Astrocyte (in vitro differentiated cells and primary cell): ENCODE results near the gene RNF167.

ENCODE experiments used
- EZH2 ChIP-seq: IDR thresholded peaks from 2 replicates; pipeline ENCODE4 v1.6.1; 2012; ENCODE audit warnings: mild to moderate bottlenecking, low read length, inconsistent platforms; ENCODE audit not compliant: insufficient read depth
- TF ChIP-seq, protein P1 (sequence below): IDR thresholded peaks from 2 replicates; pipeline ENCODE4 v1.5.1; 2011; ENCODE audit warnings: low read depth, mild to moderate bottlenecking, inconsistent platforms, low read length, moderate library complexity; ENCODE audit not compliant: insufficient read depth

DNA sequence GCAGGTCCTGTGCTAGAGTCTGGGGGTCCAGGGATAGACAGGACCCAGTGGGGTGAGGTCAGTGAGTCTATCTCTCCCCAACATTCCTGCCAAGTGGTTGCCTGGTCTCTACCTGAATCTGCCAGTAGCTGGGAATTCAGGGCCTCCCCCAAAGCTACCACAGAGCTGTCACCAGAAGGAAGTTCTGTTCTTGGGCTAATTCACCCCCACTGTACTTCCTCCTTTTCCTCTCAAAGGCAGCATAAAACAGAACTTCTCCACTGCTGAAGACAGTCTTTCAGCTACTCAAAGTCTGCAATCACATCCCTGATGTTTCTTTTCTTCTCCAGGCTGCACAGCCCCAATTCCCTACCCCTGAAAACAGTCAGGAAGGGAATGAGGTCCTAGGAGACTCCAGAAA is 38.7 kb downstream of the RNF167 start:
- TF ChIP-seq, protein P1, sequence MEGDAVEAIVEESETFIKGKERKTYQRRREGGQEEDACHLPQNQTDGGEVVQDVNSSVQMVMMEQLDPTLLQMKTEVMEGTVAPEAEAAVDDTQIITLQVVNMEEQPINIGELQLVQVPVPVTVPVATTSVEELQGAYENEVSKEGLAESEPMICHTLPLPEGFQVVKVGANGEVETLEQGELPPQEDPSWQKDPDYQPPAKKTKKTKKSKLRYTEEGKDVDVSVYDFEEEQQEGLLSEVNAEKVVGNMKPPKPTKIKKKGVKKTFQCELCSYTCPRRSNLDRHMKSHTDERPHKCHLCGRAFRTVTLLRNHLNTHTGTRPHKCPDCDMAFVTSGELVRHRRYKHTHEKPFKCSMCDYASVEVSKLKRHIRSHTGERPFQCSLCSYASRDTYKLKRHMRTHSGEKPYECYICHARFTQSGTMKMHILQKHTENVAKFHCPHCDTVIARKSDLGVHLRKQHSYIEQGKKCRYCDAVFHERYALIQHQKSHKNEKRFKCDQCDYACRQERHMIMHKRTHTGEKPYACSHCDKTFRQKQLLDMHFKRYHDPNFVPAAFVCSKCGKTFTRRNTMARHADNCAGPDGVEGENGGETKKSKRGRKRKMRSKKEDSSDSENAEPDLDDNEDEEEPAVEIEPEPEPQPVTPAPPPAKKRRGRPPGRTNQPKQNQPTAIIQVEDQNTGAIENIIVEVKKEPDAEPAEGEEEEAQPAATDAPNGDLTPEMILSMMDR: no peak
- TF ChIP-seq EZH2: no peak
